Vagina (tissue), 2 donors: Measurements from ENCODE around the gene PNPLA3. TPM values are rescaled to one million over a fixed set of nuclear protein-coding genes. Genes with fewer than 3 reads are reported as not detected.
"Not testable (repeated sequence)": the region's sequence is repeated elsewhere in the genome, so short reads cannot be mapped to it uniquely, and the experiment has no call there.

Experiments
- DNase-seq, 2 donors: peaks; one replicate each; pipeline ENCODE4 v3.0.0-alpha.2; 2017; ENCODE audit errors: extremely low spot score in 2 of 2
- H3K27ac ChIP-seq: fragments of 200-600 bp; sonication (generic); one replicate; pipeline ENCODE4 v1.5.1; 2019
- H3K27me3 ChIP-seq: fragments of 200-600 bp; sonication (generic); one replicate; pipeline ENCODE4 v1.5.1; 2019
- H3K36me3 ChIP-seq, 2 donors: fragments of 200-600 bp; sonication (generic); one replicate each; pipeline ENCODE4 v1.5.1; 2017 to 2019
- H3K4me1 ChIP-seq: fragments of 200-600 bp; sonication (generic); one replicate; pipeline ENCODE4 v1.5.1; 2019
- H3K4me3 ChIP-seq, 2 donors: fragments of 200-600 bp; sonication (generic); 1 replicate in 1 of 2; 2 replicates in 1 of 2; pipeline ENCODE4 v1.5.1; 2016 to 2019
- H3K9me3 ChIP-seq: fragments of 200-600 bp; sonication (generic); one replicate; pipeline ENCODE4 v1.5.1; 2019
- CTCF ChIP-seq, 3 experiments: fragments of 450-650 bp in 2 of 3; fragments of 200-600 bp in 1 of 3; sonication (generic) in 1 of 3; IDR thresholded peaks; one replicate each; pipeline ENCODE4 v1.5.1; 2017 to 2019; ENCODE audit warnings: antibody characterized with exemption in 3 of 3, mild to moderate bottlenecking in 2 of 3, moderate library complexity in 2 of 3
- POLR2A ChIP-seq, 2 donors: fragments of 450-650 bp; IDR thresholded peaks; one replicate each; pipeline ENCODE4 v1.6.1; 2017; ENCODE audit warnings: antibody characterized with exemption in 2 of 2, mild to moderate bottlenecking in 2 of 2, moderate library complexity in 2 of 2
- POLR2AphosphoS5 ChIP-seq, 2 donors: sonication (generic); formaldehyde crosslinking; IDR thresholded peaks; one replicate each; pipeline ENCODE4 v1.9.0; 2017; ENCODE audit warnings: antibody characterized with exemption in 2 of 2, mild to moderate bottlenecking in 2 of 2, low read depth in 1 of 2; ENCODE audit not compliant: insufficient read depth in 1 of 2
- intact Hi-C: fragments of 100-400 bp; cut with DNase I; formaldehyde crosslinking; loops from one replicate; pipeline ENCODE4 v1.15.1; 2023
- total RNA-seq: library from RNA; depleted of rRNA; stranded (reverse); fragments of >200 nt; gene quantifications from one replicate; pipeline ENCODE4 v1.2.3, GENCODE V29; 2016

The PNPLA3 gene
- total RNA-seq, 1 donor from 2014 or later = not detected

GRCh38 chr22:43895986-43896645 is 27.5 kb upstream of the PNPLA3 start:
- intact Hi-C loops = no loop called here
- H3K27me3 ChIP-seq = peaks cover 6% of the 10 kb centered on the region
- TF ChIP-seq POLR2A (IDR thresholded peaks at IDR 0.05) (no peak), CTCF (IDR thresholded peaks at IDR 0.05) (no peak), POLR2AphosphoS5 (IDR thresholded peaks at IDR 0.05; ENCODE audit: insufficient read depth in 1 of 2, low read depth in 1 of 2) (no peak)

GRCh38 chr22:43897751-43898261 is 25.8 kb upstream of the PNPLA3 start:
- TF ChIP-seq CTCF (IDR thresholded peaks at IDR 0.05) (no peak), POLR2A (IDR thresholded peaks at IDR 0.05) (no peak), POLR2AphosphoS5 (IDR thresholded peaks at IDR 0.05; ENCODE audit: insufficient read depth in 1 of 2, low read depth in 1 of 2) (no peak)
- DNase-seq = no peak
- H3K36me3 ChIP-seq = no peaks in the 10 kb centered on the region
- H3K27ac ChIP-seq = no peak overlapping the region
- no peaks in the 10 kb centered on the region for H3K27me3 ChIP-seq
- no peaks in the 10 kb centered on the region for H3K4me1 ChIP-seq
- intact Hi-C loops = no loop called here
- no peaks in the 10 kb centered on the region for H3K9me3 ChIP-seq
- H3K4me3 ChIP-seq = no peak overlapping the region

More at GRCh38 chr22:43895986-43896645, 27.5 kb upstream of the PNPLA3 start:
- no peak for DNase-seq
- H3K27ac ChIP-seq = no peak overlapping the region
- H3K9me3 ChIP-seq = no peaks in the 10 kb centered on the region
- no peak overlapping the region for H3K4me3 ChIP-seq
- no peaks in the 10 kb centered on the region for H3K36me3 ChIP-seq
- H3K4me1 ChIP-seq = peaks cover 9% of the 10 kb centered on the region

GRCh38 chr22:43900206-43900605 is 23.4 kb upstream of the PNPLA3 start:
- no peaks in the 10 kb centered on the region for H3K9me3 ChIP-seq
- no peak overlapping the region for H3K4me3 ChIP-seq
- no peaks in the 10 kb centered on the region for H3K27me3 ChIP-seq
- no peaks in the 10 kb centered on the region for H3K4me1 ChIP-seq
- no peak for DNase-seq
- no peak overlapping the region for H3K27ac ChIP-seq
- TF ChIP-seq POLR2AphosphoS5 (IDR thresholded peaks at IDR 0.05; ENCODE audit: insufficient read depth in 1 of 2, low read depth in 1 of 2) (no peak), CTCF (IDR thresholded peaks at IDR 0.05) (no peak), POLR2A (IDR thresholded peaks at IDR 0.05) (no peak)
- intact Hi-C loops = no loop called here
- H3K36me3 ChIP-seq = no peaks in the 10 kb centered on the region

GRCh38 chr22:43901976-43902643 is 21.5 kb upstream of the PNPLA3 start:
- Histone ChIP-seq H3K9me3 (no peaks in the 10 kb centered on the region), H3K36me3 (no peaks in the 10 kb centered on the region), H3K4me3 (no peak overlapping the region), H3K4me1 (no peaks in the 10 kb centered on the region), H3K27me3 (no peaks in the 10 kb centered on the region), H3K27ac (peak overlapping the region; percentile 61)
- DNase-seq = no peak
- intact Hi-C loops = no loop called here
- TF ChIP-seq POLR2AphosphoS5 (IDR thresholded peaks at IDR 0.05; ENCODE audit: insufficient read depth in 1 of 2, low read depth in 1 of 2) = no peak
- TF ChIP-seq CTCF (IDR thresholded peaks at IDR 0.05) = no peak
- TF ChIP-seq POLR2A (IDR thresholded peaks at IDR 0.05) = no peak

- intact Hi-C loops, H3K27me3 ChIP-seq, H3K4me1 ChIP-seq, H3K36me3 ChIP-seq, H3K27ac ChIP-seq, H3K9me3 ChIP-seq, DNase-seq, H3K4me3 ChIP-seq: not testable (repeated sequence)
These were observed 20.6 kb upstream of the PNPLA3 start for GRCh38 chr22:43903033-43903432.

GRCh38 chr22:43904412-43904811 is 19.2 kb upstream of the PNPLA3 start:
- intact Hi-C loops, H3K4me1 ChIP-seq, H3K4me3 ChIP-seq, H3K27ac ChIP-seq, H3K27me3 ChIP-seq, DNase-seq, H3K9me3 ChIP-seq, H3K36me3 ChIP-seq: not testable (repeated sequence)
